SK-N-SH (cell line): Measurements from ENCODE around the gene PAQR6.

ENCODE experiments used
- CTCF ChIP-seq: fragments of 200-600 bp; sonication (generic); IDR thresholded peaks from 2 replicates; pipeline ENCODE4 v1.6.1; 2017; ENCODE audit warnings: antibody characterized with exemption, mild to moderate bottlenecking, moderate library complexity
- EP300 ChIP-seq, 2 experiments: IDR thresholded peaks; 2 replicates each; pipeline versions ENCODE4 v1.4.0 to v1.6.1; 2012; ENCODE audit warnings: borderline replicate concordance in 1 of 2, low read depth in 1 of 2, low read length in 1 of 2
- FOSL2 ChIP-seq: IDR thresholded peaks from 2 replicates; pipeline ENCODE4 v1.4.0; 2012; ENCODE audit warnings: low read depth, mild to moderate bottlenecking, moderate library complexity, borderline replicate concordance
- FOXM1 ChIP-seq: IDR thresholded peaks from 2 replicates; pipeline ENCODE4 v1.4.0; 2012; ENCODE audit warnings: low read depth, mild to moderate bottlenecking
- NRF1 ChIP-seq: IDR thresholded peaks from 2 replicates; pipeline ENCODE4 v1.6.1; 2012; ENCODE audit warnings: low read depth, mild to moderate bottlenecking, low read length
- PBX3 ChIP-seq: IDR thresholded peaks from 2 replicates; pipeline ENCODE4; 2012
- POLR2AphosphoS5 ChIP-seq: IDR thresholded peaks from 2 replicates; pipeline ENCODE4 v1.6.1; 2012; ENCODE audit warnings: low read depth, low read length
- RCOR1 ChIP-seq: fragments of 150-350 bp; IDR thresholded peaks from 2 replicates; pipeline ENCODE4 v1.6.1; 2017; ENCODE audit warnings: antibody characterized with exemption, low read length
- REST ChIP-seq: IDR thresholded peaks from 2 replicates; pipeline ENCODE4 v1.6.1; 2012; ENCODE audit warnings: mild to moderate bottlenecking, low read depth, low read length, moderate library complexity
- RFX5 ChIP-seq: IDR thresholded peaks from 2 replicates; pipeline ENCODE4 v1.6.1; 2012; ENCODE audit warnings: mild to moderate bottlenecking, improper control_type of control experiment, low read length
- SIN3A ChIP-seq: IDR thresholded peaks from 2 replicates; pipeline ENCODE4 v1.6.1; 2012; ENCODE audit warnings: low read depth, mild to moderate bottlenecking, low read length, moderate library complexity, borderline replicate concordance
- TF ChIP-seq, protein P1 (sequence below): IDR thresholded peaks from 2 replicates; pipeline ENCODE4 v1.4.0; 2012; ENCODE audit warnings: low read depth, borderline replicate concordance

- TF ChIP-seq PBX3 (no peak), SIN3A (no peak), CTCF (peak; percentile 32; the same call in 1 of the 2 replicates), FOSL2 (no peak), NRF1 (no peak), RFX5 (no peak), EP300 (IDR thresholded peaks at IDR 0.05; ENCODE audit: borderline replicate concordance in 1 of 2, low read depth in 1 of 2, low read length in 1 of 2) (peak in 1 of 2 experiments; percentile 21; a peak in 1 of 4 replicates), RCOR1 (no peak), FOXM1 (no peak), REST (no peak), POLR2AphosphoS5 (no peak)
- TF ChIP-seq, protein P1, sequence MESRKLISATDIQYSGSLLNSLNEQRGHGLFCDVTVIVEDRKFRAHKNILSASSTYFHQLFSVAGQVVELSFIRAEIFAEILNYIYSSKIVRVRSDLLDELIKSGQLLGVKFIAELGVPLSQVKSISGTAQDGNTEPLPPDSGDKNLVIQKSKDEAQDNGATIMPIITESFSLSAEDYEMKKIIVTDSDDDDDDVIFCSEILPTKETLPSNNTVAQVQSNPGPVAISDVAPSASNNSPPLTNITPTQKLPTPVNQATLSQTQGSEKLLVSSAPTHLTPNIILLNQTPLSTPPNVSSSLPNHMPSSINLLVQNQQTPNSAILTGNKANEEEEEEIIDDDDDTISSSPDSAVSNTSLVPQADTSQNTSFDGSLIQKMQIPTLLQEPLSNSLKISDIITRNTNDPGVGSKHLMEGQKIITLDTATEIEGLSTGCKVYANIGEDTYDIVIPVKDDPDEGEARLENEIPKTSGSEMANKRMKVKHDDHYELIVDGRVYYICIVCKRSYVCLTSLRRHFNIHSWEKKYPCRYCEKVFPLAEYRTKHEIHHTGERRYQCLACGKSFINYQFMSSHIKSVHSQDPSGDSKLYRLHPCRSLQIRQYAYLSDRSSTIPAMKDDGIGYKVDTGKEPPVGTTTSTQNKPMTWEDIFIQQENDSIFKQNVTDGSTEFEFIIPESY, result no peak
Observed at GRCh38 chr1:156259805-156260204, 11.9 kb upstream of the PAQR6 start.
